GM23338 (cell line): ENCODE results near the gene VPS52.

Experiments
- CREB1 ChIP-seq: fragments of 250-450 bp; sonication (Bioruptor Pico); IDR thresholded peaks from 2 replicates; pipeline ENCODE4 v1.5.0; 2020; ENCODE audit warnings: low read depth, mild to moderate bottlenecking, moderate library complexity
- CTCF ChIP-seq, 2 experiments: fragments of 200-600 bp in 1 of 2; sonication (generic) in 1 of 2; conservative IDR thresholded peaks; 2 replicates each; pipeline versions ENCODE4 v1.5.1 to v1.6.1; 2016 to 2017; ENCODE audit warnings: antibody characterized with exemption in 2 of 2, low read depth in 2 of 2, mild to moderate bottlenecking in 2 of 2, moderate library complexity in 1 of 2
- ETS1 ChIP-seq: IDR thresholded peaks from 2 replicates; pipeline ENCODE4 v1.6.1; 2016; ENCODE audit warnings: antibody characterized with exemption
- EZH2 ChIP-seq: fragments of 200-600 bp; sonication (generic); IDR thresholded peaks from one replicate; pipeline ENCODE4 v1.8.0; 2017; ENCODE audit warnings: antibody characterized with exemption, mild to moderate bottlenecking, low read depth; ENCODE audit not compliant: unreplicated experiment
- EZH2phosphoT487 ChIP-seq: fragments of 200-600 bp; sonication (generic); IDR thresholded peaks from one replicate; pipeline ENCODE4 v1.8.1; 2018; ENCODE audit warnings: antibody characterized with exemption; ENCODE audit not compliant: unreplicated experiment
- NANOG ChIP-seq: IDR thresholded peaks from 2 replicates; pipeline ENCODE4 v1.6.1; 2016; ENCODE audit warnings: antibody characterized with exemption, borderline replicate concordance
- POLR2AphosphoS5 ChIP-seq: IDR thresholded peaks from 2 replicates; pipeline ENCODE4 v1.6.1; 2016; ENCODE audit warnings: antibody characterized with exemption, low read depth
- STAT1 ChIP-seq: IDR thresholded peaks from one replicate; pipeline ENCODE4 v1.6.1; 2016; ENCODE audit warnings: antibody characterized with exemption; ENCODE audit not compliant: unreplicated experiment
- ZNF114 ChIP-seq: fragments of 250-450 bp; sonication (Bioruptor Pico); IDR thresholded peaks from 2 replicates; pipeline ENCODE4 v1.5.0; 2020; ENCODE audit warnings: mild to moderate bottlenecking, moderate library complexity
- ZNF331 ChIP-seq: fragments of 250-450 bp; sonication (Bioruptor Pico); IDR thresholded peaks from 2 replicates; pipeline ENCODE4 v1.5.0; 2020; ENCODE audit warnings: low read depth, mild to moderate bottlenecking, moderate library complexity
- TF ChIP-seq, protein P1 (sequence below): IDR thresholded peaks from one replicate; pipeline ENCODE4 v1.6.1; 2018; ENCODE audit warnings: antibody characterized with exemption; ENCODE audit not compliant: unreplicated experiment

- TF ChIP-seq STAT1: no peak
- TF ChIP-seq CTCF (conservative IDR thresholded peaks at IDR 0.05; ENCODE audit: low read depth in 2 of 2): no peak
- no peak for TF ChIP-seq EZH2
- TF ChIP-seq EZH2phosphoT487: no peak
- TF ChIP-seq, protein P1, sequence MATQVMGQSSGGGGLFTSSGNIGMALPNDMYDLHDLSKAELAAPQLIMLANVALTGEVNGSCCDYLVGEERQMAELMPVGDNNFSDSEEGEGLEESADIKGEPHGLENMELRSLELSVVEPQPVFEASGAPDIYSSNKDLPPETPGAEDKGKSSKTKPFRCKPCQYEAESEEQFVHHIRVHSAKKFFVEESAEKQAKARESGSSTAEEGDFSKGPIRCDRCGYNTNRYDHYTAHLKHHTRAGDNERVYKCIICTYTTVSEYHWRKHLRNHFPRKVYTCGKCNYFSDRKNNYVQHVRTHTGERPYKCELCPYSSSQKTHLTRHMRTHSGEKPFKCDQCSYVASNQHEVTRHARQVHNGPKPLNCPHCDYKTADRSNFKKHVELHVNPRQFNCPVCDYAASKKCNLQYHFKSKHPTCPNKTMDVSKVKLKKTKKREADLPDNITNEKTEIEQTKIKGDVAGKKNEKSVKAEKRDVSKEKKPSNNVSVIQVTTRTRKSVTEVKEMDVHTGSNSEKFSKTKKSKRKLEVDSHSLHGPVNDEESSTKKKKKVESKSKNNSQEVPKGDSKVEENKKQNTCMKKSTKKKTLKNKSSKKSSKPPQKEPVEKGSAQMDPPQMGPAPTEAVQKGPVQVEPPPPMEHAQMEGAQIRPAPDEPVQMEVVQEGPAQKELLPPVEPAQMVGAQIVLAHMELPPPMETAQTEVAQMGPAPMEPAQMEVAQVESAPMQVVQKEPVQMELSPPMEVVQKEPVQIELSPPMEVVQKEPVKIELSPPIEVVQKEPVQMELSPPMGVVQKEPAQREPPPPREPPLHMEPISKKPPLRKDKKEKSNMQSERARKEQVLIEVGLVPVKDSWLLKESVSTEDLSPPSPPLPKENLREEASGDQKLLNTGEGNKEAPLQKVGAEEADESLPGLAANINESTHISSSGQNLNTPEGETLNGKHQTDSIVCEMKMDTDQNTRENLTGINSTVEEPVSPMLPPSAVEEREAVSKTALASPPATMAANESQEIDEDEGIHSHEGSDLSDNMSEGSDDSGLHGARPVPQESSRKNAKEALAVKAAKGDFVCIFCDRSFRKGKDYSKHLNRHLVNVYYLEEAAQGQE: no peak
- no peak for TF ChIP-seq NANOG
- TF ChIP-seq CREB1 (CRISPR knock-in tag): no peak
- TF ChIP-seq POLR2AphosphoS5: no peak
- TF ChIP-seq ETS1: no peak
- TF ChIP-seq ZNF331: no peak
- TF ChIP-seq ZNF114 (CRISPR knock-in tag): no peak
Observed at GRCh38 chr6:33288141-33288920, 16.7 kb upstream of the VPS52 start.
